Upper lobe of right lung (tissue), 1 donor: Measurements from ENCODE around the gene MYCBP. TPM values are rescaled to one million over a fixed set of nuclear protein-coding genes. Genes with fewer than 3 reads are reported as not detected.

Source experiments
- ATAC-seq: fragments of 200-7000 bp; cut with Tn5 transposase; one replicate; pipeline ENCODE4 v1.9.1; 2020; ENCODE audit warnings: mild to moderate bottlenecking, moderate library complexity
- DNase-seq: peaks from one replicate; pipeline ENCODE4 v3.0.0-alpha.2; 2020
- H3K27ac ChIP-seq: fragments of 200-600 bp; one replicate; pipeline ENCODE4 v1.8.0; 2022
- H3K27me3 ChIP-seq: fragments of 200-600 bp; one replicate; pipeline ENCODE4 v1.8.0; 2022; ENCODE audit warnings: mild to moderate bottlenecking
- H3K36me3 ChIP-seq: fragments of 200-600 bp; one replicate; pipeline ENCODE4 v1.8.0; 2022
- H3K4me1 ChIP-seq: fragments of 200-600 bp; one replicate; pipeline ENCODE4 v1.8.0; 2022
- H3K4me3 ChIP-seq: fragments of 200-600 bp; one replicate; pipeline ENCODE4 v1.8.0; 2022; ENCODE audit warnings: mild to moderate bottlenecking
- H3K9me3 ChIP-seq: fragments of 200-600 bp; one replicate; pipeline ENCODE4 v1.8.0; 2022
- intact Hi-C: fragments of 100-400 bp; cut with DNase I; formaldehyde crosslinking; loops from one replicate; pipeline ENCODE4 v1.11.0; 2022
- total RNA-seq: library from RNA; stranded (reverse); fragmentation: NEBNext Ultra II Directional; extraction: Animal tissue kit (Norgen Biotek cat#: 25700); gene quantifications from one replicate; pipeline ENCODE4 v1.2.1, GENCODE V29; 2021
- TF ChIP-seq, protein P1 (sequence below): fragments of 200-600 bp; IDR thresholded peaks from one replicate; pipeline ENCODE4 v1.8.0; 2022; ENCODE audit warnings: antibody characterized with exemption
- donor health status: DM: no; HTN: yes; CAD: no; lungs with severe emphysema.

MYCBP gene
- total RNA-seq, 1 donor from 2014 or later = 12.9 TPM

DNA sequence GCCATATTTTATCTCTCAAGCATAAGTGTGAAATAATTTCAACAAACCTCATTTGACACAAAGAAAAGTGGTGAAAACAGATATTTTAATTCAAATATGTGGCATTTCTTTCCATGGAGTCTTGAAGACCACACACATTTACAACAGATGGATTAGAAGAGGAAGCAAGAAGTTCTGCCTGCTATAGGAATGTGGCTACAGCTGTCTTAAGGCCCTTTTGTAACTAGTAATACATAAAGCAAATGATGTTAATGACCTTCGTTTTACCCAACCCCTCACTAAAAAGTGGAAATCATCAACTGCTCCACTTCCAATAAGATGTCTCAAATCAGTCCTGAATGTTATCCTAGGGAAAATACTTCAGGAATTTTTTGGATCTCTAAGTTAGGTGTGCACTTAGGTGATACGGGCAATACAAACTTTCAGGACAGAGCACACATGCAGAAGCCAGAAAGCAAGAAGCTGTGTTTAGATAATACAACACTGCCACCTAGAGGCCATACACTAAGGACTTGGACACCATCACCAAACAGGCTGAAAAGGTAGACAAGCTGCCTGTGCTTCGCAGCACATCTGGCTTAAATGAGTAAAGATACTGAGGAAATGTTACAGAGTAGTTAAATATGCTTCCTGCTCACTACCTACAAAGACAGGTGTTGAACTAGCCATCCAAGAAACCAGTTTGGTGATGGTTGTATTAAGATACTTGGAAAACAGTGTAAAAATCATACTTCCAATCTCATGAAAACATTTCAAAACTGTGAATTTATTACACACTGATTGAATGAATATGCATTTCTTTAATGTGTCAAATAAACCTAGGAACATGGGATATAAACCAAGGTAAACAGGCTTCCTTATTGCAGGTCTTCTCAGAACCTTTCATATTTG is 38.0 kb downstream of the MYCBP start:
- Histone ChIP-seq H3K36me3 (peaks cover 30% of the 10 kb centered on the region), H3K4me1 (peaks cover 2% of the 10 kb centered on the region), H3K9me3 (no peaks in the 10 kb centered on the region), H3K27ac (no peak overlapping the region), H3K27me3 (no peaks in the 10 kb centered on the region), H3K4me3 (no peak overlapping the region)
- ATAC-seq = peak; percentile 96
- TF ChIP-seq, protein P1, sequence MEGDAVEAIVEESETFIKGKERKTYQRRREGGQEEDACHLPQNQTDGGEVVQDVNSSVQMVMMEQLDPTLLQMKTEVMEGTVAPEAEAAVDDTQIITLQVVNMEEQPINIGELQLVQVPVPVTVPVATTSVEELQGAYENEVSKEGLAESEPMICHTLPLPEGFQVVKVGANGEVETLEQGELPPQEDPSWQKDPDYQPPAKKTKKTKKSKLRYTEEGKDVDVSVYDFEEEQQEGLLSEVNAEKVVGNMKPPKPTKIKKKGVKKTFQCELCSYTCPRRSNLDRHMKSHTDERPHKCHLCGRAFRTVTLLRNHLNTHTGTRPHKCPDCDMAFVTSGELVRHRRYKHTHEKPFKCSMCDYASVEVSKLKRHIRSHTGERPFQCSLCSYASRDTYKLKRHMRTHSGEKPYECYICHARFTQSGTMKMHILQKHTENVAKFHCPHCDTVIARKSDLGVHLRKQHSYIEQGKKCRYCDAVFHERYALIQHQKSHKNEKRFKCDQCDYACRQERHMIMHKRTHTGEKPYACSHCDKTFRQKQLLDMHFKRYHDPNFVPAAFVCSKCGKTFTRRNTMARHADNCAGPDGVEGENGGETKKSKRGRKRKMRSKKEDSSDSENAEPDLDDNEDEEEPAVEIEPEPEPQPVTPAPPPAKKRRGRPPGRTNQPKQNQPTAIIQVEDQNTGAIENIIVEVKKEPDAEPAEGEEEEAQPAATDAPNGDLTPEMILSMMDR = peak; percentile 83
- intact Hi-C loops = loop anchor here (10.0 kb wide), 1 partner anchor 810 kb away; no protein-coding TSS in a partner anchor
- DNase-seq = no peak

- Histone ChIP-seq H3K36me3 (peaks cover 24% of the 10 kb centered on the region), H3K27ac (no peak overlapping the region), H3K4me1 (no peaks in the 10 kb centered on the region), H3K27me3 (no peaks in the 10 kb centered on the region), H3K9me3 (no peaks in the 10 kb centered on the region), H3K4me3 (no peak overlapping the region)
- DNase-seq (no peak), ATAC-seq (peak; percentile 44)
- intact Hi-C loops = loop anchor here (10.0 kb wide), 1 partner anchor 810 kb away; no protein-coding TSS in a partner anchor
- TF ChIP-seq, protein P1 = no peak
Measured at GRCh38 chr1:38834221-38834782, 38.8 kb downstream of the MYCBP start.

- intact Hi-C loops = loop anchor here (10.0 kb wide), 1 partner anchor 808 kb away; no protein-coding TSS in a partner anchor
Measured at GRCh38 chr1:38833146-38833545, 40.0 kb downstream of the MYCBP start.

GRCh38 chr1:38832370-38832734 is 40.8 kb downstream of the MYCBP start:
- DNase-seq (no peak), ATAC-seq (no peak)
- H3K27me3 ChIP-seq = peaks cover 5% of the 10 kb centered on the region
- H3K4me1 ChIP-seq = no peaks in the 10 kb centered on the region
- no peak overlapping the region for H3K4me3 ChIP-seq
- no peak overlapping the region for H3K27ac ChIP-seq
- intact Hi-C loops = loop anchor here (10.0 kb wide), 1 partner anchor 808 kb away; no protein-coding TSS in a partner anchor
- H3K36me3 ChIP-seq = peaks cover 5% of the 10 kb centered on the region
- H3K9me3 ChIP-seq = no peaks in the 10 kb centered on the region
- TF ChIP-seq, protein P1 = no peak

More at GRCh38 chr1:38833146-38833545, 40.0 kb downstream of the MYCBP start:
- no peak for DNase-seq
- Histone ChIP-seq H3K36me3 (peaks cover 13% of the 10 kb centered on the region), H3K4me3 (no peak overlapping the region), H3K27ac (no peak overlapping the region), H3K4me1 (no peaks in the 10 kb centered on the region), H3K27me3 (no peaks in the 10 kb centered on the region), H3K9me3 (no peaks in the 10 kb centered on the region)
- TF ChIP-seq, protein P1 = no peak
- ATAC-seq = peak; percentile 20

DNA sequence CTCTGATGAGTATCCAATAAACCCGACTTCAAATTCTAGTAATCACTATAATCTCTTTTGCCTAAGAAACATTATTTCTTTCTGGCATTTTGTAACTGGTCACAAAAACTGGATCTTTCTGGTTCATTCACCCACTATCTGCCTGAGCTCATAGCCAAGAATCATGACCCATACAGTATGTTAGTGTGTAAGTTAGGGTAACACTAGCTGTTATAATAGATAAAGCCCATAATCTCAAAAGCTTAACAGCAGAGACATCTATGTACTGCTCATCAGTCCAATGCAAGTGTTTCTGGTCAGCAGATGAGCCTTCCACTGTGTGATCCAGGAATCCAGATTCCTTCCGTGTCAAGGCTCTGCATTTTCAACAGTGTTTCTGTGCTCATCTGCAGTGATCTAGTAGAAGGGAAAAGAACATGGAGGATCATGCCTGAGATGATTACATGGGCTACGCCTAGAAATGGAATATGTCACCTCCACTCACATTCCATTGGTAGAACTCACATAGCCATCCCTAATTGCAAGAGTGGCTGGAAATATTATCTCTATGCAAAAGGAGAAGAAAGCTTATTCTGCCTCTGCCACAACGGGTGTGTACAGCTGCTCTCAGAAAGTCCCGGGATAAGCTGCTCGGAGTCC is 41.3 kb downstream of the MYCBP start:
- ATAC-seq = no peak
- H3K4me1 ChIP-seq = no peaks in the 10 kb centered on the region
- H3K27me3 ChIP-seq = peaks cover 5% of the 10 kb centered on the region
- H3K9me3 ChIP-seq = no peaks in the 10 kb centered on the region
- H3K27ac ChIP-seq = no peak overlapping the region
- H3K4me3 ChIP-seq = no peak overlapping the region
- intact Hi-C loops = loop anchor here (10.0 kb wide), 1 partner anchor 807 kb away; no protein-coding TSS in a partner anchor
- DNase-seq = no peak
- TF ChIP-seq, protein P1 = no peak
- no peaks in the 10 kb centered on the region for H3K36me3 ChIP-seq
